ENCODE measurements around the gene NDUFA8. TPM values are rescaled to one million over a fixed set of nuclear protein-coding genes. Genes with fewer than 3 reads are reported as not detected.

The NDUFA8 gene
- total RNA-seq, 1 donor from 2014 or later = 49.4 TPM

GRCh38 chr9:122192914-122193525 lies 33.4 kb upstream of the NDUFA8 start:
- no peak for DNase-seq (ENCODE audit: low read depth)
- H3K4me3 ChIP-seq (ENCODE audit: low read depth, low read length) = no peak overlapping the region
- TF ChIP-seq CTCF (conservative IDR thresholded peaks at IDR 0.05; ENCODE audit: low read depth, low read length) = no peak

- TF ChIP-seq CTCF (conservative IDR thresholded peaks at IDR 0.05; ENCODE audit: low read depth, low read length) = no peak
- DNase-seq (ENCODE audit: low read depth) = no peak
- no peak overlapping the region for H3K4me3 ChIP-seq (ENCODE audit: low read depth, low read length)
Observed at GRCh38 chr9:122192261-122192875, 32.8 kb upstream of the NDUFA8 start.

- no peak for TF ChIP-seq CTCF (conservative IDR thresholded peaks at IDR 0.05; ENCODE audit: low read depth, low read length)
- no peak for DNase-seq (ENCODE audit: low read depth)
- H3K4me3 ChIP-seq (ENCODE audit: low read depth, low read length) = no peak overlapping the region
Observed at GRCh38 chr9:122191584-122191983, 32.0 kb upstream of the NDUFA8 start.

GRCh38 chr9:122190597-122191381 lies 31.2 kb upstream of the NDUFA8 start:
- no peak for DNase-seq (ENCODE audit: low read depth)
- no peak overlapping the region for H3K4me3 ChIP-seq (ENCODE audit: low read depth, low read length)
- no peak for TF ChIP-seq CTCF (conservative IDR thresholded peaks at IDR 0.05; ENCODE audit: low read depth, low read length)

GRCh38 chr9:122188369-122188768 lies 28.8 kb upstream of the NDUFA8 start:
- H3K4me3 ChIP-seq (ENCODE audit: low read depth, low read length) = no peak overlapping the region
- TF ChIP-seq CTCF (conservative IDR thresholded peaks at IDR 0.05; ENCODE audit: low read depth, low read length) = no peak
- no peak for DNase-seq (ENCODE audit: low read depth)

GRCh38 chr9:122186777-122187470 lies 27.3 kb upstream of the NDUFA8 start:
- DNase-seq (ENCODE audit: low read depth) = no peak
- TF ChIP-seq CTCF (conservative IDR thresholded peaks at IDR 0.05; ENCODE audit: low read depth, low read length) = no peak
- no peak overlapping the region for H3K4me3 ChIP-seq (ENCODE audit: low read depth, low read length)

Data from epithelial cell of proximal tubule (primary cell).